Measurements from ENCODE around the gene MLYCD.

MLYCD gene

DNA sequence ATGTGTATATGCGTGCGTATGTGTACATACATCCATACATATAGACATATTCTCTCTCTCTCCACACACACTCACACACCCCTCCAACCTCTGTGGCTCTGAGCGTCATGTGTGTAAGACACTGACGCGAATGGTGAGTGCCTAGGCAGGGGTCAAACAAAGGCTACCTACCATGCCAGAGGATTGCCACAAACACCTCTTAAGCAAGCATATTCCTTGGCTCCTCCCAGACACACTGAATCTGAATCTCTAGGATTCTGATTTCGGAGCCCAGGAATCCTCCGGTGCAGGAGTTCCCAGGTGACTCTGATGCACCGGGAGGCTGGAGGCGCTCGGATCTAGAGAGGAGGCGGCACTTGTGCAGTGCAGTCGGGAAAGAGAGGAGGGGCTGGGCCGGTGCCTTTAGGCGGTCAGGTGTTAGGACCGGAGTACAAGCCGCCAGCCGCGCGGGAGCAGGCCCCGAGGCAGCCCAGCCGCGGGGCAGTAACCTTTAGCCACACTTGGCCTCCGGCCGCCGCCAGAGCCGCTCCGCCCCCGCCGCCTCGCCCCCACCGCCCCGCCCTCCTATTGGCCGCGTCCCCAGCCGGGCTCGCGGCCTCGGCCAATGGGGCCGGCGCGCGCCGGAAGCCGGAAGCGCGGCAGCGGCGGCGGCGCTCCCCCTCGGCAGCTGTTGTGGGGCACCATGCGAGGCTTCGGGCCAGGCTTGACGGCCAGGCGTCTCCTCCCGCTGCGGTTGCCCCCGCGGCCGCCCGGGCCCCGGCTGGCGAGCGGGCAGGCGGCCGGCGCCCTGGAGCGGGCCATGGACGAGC is at the start of gene MLYCD:
TSS of gene MLYCD (plus strand) at position 653 of the 809 bp plus-strand sequence. CDS start at position 683, 30 bp downstream.
- peak; percentile 93 for DNase-seq (ENCODE audit: low spot score)

DNA sequence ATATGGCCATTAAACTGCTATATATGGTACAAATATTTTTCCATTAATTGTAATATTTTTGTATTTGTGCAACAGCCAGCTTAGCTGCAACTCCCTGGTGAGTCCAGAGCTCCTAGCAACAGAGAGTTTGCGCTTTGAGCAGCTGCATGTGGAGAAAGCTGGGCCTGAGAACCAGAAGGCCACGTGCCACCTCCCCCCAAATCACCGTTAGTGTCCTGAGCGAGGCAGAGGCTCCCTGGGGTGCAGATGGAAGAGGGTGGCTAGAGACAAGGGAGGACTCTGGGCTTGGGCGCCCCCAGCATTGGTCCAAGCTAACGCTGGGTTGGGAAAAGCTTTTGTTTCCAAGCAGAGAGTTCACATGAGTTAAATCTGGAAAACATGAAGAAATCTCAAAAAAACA is 49.5 kb upstream of the MLYCD start:
- DNase-seq (ENCODE audit: low spot score): no peak

DNA sequence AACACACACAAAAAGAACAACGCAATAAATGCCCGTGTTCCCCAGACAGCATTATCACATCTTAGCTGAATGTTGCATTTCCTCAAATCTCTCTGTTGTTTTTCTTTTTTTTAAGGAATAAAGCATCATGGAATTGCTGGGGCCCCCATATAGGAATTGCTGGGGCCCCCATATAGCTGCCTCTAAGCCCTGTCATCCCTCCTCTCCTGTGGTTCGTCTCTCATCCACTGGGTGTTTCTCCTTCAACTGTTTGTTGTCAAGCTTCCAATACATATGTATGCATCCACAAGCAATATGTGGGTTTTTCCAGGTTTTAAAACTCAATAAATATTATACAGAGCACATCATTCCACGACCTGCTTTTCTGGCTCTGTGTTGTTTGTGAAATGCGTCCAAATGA is 48.0 kb upstream of the MLYCD start:
- DNase-seq (ENCODE audit: low spot score): no peak

DNA sequence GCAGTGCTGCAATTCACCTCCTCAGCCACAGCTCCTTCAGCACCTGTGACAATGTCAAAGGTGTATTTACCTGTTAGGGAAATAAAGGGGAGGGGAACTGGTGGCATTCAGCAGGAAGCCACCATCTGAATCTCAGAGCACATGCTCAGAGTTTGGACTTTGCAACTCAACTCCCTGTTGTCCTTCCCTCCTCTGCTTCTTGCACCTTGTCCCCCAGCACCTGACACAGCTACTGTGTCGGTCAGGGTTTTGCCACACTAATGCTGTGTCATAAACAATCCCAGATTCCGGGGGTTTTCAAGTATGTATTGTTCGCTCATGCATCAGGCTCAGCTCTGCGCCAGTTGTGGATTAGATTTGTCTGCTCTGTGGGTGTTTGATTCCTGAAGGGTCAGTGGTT is 47.4 kb upstream of the MLYCD start:
- no peak for DNase-seq (ENCODE audit: low spot score)

DNA sequence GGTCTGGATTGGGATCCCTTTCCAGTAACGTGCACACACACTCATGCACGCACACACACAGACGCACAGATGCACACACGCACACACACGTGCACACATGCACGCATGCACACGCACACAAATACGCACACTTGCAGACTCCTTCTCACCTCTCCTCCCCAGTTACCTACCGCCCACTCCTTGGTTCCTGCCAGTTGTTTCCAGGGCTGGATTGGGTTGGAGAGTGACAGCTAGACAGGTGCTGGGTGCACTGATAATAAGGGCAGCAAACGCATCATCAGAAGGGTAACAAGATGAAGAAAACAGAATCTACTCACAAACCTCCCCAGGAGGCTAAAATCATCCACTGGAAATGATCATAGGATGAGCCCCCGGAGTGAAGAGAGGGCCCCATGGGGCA is 46.1 kb upstream of the MLYCD start:
- no peak for DNase-seq (ENCODE audit: low spot score)

DNA sequence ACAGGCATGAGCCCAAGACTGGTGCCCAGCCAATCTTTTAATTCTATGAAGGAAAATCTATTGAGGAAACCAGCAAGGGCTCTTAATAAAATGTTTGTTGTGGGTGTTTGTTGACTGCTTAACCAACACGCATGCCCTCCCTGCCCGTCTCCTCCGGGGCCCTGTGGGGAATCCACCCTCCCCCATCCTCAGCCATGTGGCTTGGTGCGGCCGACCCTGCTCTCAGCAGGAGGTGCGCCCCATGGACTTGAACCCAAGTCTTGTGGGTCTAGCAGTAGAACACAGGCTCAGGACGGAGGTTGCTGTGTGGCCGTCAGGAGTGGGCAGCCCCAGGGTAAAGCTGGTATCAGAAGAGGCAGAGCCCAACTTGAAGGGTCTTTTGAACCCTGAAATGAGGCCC is 45.1 kb upstream of the MLYCD start:
- DNase-seq (ENCODE audit: low spot score): no peak

DNA sequence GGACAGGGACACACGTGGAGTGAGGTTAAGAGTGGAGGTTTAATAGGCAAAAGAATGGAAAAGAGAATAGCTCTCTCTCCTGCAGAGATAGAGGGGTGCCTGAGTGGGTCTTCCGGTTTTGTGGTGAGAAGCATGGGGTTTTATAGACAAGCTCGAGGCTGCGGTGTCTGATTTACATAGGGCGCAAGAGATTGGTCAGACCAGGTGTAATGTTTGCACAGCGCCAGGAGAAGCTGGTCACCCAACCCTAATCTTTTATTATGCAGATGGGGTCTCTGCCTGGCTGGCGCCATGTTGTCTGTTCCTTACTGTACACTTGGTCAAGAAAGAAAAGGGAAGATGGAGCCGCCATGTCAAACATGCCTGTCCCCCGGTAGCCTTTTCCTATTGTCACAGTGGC is 44.5 kb upstream of the MLYCD start:
- DNase-seq (ENCODE audit: low spot score): no peak

DNA sequence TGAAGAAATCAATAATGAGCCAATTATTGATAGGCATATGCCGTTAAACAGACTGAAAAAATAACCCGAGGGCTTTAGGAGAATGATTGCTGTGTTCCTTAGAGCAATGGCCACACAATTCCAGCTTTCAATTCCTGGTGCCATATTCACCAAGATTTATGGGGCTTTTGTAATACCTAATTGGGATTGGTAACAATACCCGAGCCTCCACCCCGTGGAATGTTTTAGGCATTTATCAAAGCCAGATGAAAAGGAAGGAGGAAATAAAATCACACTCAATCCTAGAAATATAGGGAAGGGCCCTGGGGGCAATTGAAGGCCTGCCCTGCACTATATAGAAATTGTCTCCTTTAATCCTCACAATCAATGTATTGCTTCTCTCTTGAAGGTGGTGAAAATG is 42.1 kb upstream of the MLYCD start:
- DNase-seq (ENCODE audit: low spot score): no peak

DNA sequence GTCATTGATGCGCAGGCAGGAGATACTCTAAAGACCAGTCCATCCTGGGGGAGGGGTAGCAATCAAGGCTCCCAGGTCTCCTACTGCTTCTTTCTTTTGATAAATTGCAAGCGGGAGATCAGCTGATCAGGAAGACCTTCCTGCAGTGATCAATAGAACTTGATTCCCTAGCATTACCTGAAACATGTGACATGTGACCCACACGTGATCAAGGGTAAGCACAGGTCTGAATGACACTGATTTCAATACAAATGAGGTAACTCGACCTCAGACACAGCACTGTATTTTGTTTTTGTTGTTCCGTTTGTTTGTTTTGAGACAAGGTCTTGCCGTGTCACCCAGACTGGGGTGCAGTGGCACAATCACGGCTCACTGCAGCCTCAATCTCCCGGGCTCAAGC is 39.6 kb upstream of the MLYCD start:
- no peak for DNase-seq (ENCODE audit: low spot score)

DNA sequence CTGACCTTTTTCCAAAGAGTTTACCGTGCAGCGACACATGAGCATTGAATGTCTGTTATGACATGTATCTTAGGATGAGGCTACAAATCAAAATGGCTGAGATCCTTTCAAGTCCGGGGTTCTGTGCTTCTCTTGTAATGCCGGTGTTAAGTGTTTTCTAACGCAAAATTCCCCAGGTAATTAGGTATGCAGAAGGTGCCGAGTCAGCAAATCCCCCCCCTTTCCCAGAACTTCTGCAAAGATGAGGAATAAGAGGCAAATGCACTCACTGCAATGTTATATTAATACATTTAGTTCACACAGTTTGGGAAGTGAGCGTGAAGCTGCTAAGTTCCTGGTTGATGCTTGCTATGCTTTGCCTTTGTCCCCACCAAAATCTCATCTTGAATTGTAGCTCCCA is 36.3 kb upstream of the MLYCD start:
- no peak for DNase-seq (ENCODE audit: low spot score)

DNA sequence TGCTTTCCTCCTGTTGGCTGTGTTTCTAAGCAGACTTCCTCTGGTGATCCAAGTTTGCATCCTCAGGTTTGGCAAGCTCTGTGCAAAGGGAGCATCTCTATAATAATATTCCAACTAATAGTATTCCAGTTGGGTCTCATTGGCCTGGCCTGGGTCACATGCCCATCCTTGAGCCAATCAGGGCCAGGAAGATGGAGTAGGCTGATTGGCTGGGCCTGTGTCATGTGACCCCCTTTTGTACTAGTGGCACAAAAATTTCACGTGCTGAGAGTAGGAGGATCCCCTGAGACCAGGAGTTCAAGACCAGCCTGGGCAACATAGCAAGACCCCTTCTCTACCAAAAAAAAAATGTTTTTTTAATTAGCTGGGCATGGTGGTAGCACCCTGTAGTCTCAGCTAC is 35.2 kb upstream of the MLYCD start:
- no peak for DNase-seq (ENCODE audit: low spot score)

DNA sequence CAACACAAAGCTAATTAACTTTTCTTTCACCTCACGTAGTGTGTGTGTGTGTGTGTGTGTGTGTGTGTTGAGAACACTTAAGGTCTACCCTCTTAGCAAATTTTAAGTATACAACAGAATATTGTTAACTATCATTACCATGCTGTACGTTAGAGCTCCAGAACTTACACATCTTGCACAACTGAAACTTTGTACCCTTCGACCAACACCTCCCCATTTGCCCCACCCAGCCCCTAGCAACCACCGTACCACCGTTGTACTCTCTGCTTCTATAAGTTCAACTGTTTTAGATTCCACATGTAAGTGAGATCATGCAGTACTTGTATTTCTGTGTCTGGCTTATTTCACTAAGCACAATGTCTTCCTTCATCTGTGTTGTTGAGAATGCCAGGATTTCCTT is 28.1 kb upstream of the MLYCD start:
- no peak for DNase-seq (ENCODE audit: low spot score)

DNA sequence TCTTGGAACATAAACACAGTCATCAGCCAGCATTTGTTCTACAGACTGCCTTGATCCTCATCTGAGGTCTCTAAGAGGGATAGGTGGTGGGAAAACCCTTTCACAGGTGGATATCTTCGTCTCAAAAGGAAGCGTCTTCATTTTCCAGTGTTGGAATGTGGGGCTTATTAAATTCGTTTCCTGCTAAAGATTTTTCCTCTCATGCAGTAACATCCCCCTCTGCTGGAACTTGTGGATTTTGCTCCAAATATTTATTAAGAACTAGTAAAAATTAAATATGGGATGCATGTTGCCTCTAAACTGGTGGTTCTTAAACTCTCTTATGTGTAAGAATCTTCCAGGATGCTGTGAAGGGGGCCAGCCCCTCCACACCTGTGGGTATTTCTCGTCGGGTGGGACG is 20.1 kb upstream of the MLYCD start:
- DNase-seq (ENCODE audit: low spot score): no peak

DNA sequence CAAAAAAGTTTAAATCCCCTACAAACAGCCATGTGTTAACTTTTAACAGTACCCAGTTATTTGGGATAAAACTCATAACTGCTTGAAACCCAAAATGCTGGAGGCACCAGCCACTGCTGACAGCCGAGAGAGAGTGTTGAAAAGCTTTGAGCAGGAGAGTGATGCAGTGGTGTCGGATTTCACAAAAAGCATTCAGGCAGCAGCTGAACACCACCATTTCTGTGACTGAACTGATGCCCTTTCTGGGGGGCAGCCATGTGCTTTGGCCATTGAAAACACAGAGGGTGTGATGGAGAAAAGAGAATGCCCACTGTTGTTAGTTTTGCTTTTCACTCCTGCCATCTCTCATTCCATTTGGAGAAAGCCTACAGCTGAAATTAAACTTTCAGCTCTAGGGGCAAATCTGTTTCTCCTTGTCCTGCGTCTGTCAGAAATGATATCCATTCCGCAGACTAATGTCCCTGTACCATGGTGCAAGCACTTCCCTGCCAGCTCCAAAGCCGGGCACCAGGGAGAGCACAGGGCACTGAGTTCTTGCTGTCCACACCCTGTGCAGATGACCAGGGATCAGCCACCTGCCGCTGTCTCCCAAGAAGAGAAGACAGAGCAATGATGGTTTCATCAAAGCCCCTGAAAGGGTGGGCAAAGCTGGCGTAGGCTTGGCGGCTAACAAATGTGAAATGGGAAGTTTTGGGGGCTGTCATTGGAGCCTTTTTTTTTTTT is 16.6 kb upstream of the MLYCD start:
- DNase-seq (ENCODE audit: low spot score): no peak

DNA sequence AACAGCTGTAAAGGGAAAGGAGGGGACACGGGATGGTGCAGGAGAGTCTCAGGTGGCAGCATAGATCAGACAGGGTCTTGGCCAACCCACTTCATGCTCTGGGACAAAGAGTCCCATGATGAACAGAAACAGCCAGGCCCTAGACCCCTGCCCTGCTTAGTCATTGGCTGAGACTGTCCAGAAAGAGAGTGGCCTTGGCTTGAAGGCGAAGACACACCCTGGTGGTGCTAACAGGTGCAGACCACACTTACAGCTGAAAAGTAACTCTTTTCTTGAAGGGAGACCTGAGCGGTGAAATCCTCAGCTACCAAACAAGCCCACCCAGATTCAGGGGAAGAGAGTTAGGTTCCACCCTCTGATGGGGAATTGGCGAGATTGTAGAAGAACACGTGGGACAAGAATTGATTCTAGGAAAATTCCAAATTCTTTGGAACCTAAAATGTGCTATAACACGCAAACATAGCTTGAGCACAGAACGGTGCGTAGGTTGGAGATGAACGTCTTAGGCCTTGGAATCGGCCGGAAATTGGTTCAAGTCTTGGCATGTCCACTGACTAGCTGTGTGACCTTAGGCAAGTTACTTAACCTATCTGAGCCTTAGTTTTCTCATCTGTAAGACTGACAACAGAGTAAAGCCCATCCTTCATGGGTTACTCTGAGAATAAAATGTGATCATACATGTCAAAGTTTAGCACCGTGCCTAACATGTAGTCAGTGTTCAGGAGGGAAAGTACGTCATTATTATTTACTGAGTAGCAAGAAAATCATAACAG is 12.5 kb upstream of the MLYCD start:
- DNase-seq (ENCODE audit: low spot score): no peak

DNA sequence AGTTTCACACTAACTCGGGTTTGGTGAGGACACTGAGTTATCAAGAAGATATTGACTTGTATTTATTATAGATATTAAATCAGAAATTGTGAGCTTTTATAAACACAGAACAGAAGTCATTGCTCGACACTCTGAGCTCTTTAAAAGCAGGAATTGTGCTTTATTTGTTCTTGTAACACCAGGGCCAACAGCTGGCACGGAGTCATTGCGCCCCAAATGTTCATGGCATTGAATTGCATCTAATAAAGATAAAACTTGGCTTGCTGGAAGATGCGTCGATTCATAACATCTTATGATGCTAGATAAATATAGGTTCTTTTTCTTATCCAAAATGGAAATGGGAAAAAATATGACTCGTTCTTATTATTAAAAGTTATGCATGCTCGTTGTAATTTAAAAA is 11.8 kb upstream of the MLYCD start:
- DNase-seq (ENCODE audit: low spot score): no peak

DNA sequence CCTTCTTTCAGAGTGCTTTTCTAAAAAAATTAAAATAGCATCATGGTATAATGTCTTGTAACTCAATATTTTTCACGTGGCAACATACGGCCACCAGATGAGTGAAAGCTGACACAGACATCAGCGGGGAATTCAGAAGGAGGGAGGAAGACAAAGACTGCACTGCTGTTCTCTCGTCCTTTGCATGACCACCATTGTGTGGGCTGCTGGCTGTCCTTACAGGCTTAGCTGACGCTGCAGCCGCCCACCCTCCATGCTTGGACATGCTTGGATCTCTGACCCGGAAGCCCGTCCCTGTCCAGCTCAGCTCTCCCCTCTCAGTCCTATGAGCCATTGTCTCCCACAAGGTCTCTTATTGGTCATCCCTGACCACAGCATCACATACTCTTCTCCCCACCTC is 11.4 kb upstream of the MLYCD start:
- no peak for DNase-seq (ENCODE audit: low spot score)

DNA sequence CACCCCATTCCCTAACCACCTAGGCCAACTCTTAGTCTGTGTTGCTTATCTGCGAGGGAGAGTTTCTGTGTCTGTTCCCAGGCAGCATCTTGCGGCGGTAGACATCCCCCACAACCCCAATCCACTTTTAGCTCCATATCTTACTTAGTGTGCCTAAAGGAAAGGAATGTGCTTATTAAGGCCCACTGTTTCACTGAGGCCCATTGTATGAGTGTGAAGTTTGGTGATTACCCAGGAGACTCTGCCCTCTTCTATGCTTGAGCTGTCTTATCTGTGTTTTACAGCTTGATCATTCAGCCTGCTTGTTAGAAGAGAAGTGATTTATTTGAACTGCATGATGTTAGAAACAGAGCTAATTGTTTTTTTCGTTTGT is 10.3 kb upstream of the MLYCD start:
- no peak for DNase-seq (ENCODE audit: low spot score)

DNA sequence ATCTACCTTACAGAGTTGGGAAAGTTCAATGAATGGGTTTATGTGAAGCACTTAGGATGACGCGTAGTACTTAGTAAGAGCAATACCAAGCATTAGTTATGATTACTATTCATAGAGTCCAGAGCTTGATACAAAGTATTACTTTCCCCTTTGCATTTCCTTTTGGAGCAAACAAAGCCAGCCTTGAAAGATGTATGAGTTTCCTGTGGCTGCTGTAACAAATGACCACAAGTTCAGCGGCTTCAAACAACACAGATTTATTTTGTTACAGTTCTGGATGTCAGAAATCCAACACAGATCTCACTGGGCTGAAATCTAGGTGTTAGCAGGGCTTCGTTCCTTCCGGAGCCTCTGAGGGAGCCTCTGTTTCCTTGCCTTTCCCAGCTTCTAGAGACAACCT is 8.6 kb upstream of the MLYCD start:
- no peak for DNase-seq (ENCODE audit: low spot score)

DNA sequence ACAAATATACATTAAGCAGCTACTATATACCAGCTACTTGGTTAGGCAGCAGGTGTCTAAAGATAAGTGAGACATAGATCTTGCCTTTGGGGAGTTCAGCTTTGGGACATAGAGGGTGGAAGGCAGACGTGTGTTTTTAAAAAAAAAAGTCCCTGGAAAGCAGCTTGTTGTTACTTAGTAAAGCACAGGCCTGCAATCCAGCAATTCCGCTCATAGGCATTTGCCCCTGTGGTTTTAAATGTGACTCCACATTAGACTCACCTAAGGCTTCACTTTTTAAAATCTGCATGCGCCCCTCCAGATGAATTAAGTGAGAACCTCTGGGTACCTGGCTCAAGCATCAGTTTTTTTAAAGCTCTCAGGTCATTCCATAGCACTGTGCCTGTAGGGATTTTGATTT is 7.2 kb upstream of the MLYCD start:
- DNase-seq (ENCODE audit: low spot score): no peak

DNA sequence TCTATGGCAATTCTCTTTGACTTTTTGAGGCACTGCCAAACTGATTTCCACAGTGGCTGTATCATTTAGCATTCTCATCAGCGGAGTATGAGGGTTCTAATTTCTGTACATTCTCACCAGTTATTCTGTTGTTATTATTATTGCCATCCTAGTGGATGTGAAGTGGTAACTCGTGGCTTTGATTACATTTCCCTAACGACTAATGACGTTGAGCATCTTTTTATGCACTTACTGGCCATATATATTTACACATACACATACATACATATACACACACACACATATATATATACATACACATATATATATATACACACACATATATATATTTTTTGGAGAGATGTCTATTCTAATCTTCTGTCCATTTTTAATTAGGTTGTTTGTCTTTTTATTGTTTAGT is 3.7 kb upstream of the MLYCD start:
- no peak for DNase-seq (ENCODE audit: low spot score)

DNA sequence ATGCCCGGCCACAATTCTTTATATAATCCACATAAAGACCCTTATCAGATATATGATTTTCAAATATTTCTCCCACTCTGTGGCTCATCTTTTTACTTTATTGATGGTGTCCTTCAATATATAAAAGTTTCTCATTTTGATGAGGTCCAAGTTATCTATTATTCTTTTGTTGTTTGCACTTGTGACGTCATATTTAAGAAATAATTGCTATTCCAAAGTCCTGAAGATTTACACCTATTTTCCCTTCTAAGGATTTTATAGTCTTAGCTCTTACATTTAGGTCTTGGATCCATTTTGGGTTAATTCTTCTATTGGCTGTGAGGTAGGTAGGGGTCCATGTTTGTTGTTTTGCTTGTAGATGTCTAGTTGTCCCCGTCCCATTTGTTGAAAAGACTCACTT is 3.0 kb upstream of the MLYCD start:
- DNase-seq (ENCODE audit: low spot score): no peak

DNA sequence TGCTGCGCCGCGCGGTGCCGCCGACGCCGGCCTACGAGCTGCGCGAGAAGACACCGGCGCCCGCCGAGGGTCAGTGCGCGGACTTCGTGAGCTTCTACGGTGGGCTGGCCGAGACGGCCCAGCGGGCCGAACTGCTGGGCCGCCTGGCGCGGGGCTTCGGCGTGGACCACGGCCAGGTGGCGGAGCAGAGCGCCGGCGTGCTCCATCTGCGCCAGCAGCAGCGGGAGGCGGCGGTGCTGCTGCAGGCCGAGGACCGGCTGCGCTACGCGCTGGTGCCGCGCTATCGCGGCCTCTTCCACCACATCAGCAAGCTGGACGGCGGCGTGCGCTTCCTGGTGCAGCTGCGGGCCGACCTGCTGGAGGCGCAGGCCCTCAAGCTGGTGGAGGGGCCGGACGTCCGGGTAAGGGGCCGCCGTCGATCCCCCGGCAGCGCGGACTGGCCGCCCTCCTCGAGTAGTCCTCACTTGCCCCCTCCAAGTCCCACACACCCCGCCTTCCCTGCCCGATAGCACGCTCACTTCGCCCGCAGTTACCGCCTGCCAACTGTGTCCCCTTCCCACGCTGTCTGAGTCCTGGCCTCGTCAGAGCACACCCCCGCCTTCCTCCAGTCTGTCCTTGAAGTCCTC is 470 bp downstream of the MLYCD start:
- peak; percentile 67 for DNase-seq (ENCODE audit: low spot score)
